Endothelial cell of umbilical vein (primary cell): ENCODE results near the gene ABCA1. TPM values are rescaled to one million over a fixed set of nuclear protein-coding genes. Genes with fewer than 3 reads are reported as not detected.

Experiments
- BruUV-seq: library from RNA; stranded (reverse); fragments of 400-500 nt; replicated peaks from 2 replicates; lab custom pipeline; 2021; lab: Mats Ljungman, UMichigan
- CTCF ChIA-PET: fragments of 300-600, 350-600 bp; sonication (Branson Sonifier 250); formaldehyde crosslinking; loops from one replicate; lab custom pipeline; 2021; ENCODE audit warnings: antibody characterized with exemption, inconsistent platforms; lab: Charles Lee
- POLR2A ChIA-PET: fragments of 300-600, 350-600 bp; sonication (Branson Sonifier 250); formaldehyde crosslinking; loops from one replicate; lab custom pipeline; 2021; ENCODE audit warnings: antibody characterized with exemption, inconsistent platforms; lab: Charles Lee
- DNase-seq: peaks from one replicate; pipeline ENCODE4 v3.0.0-alpha.2; 2011; ENCODE audit warnings: low read depth, low spot score
- FAIRE-seq: peaks from 2 replicates; lab custom pipeline; 2011; peaks lifted over from hg19 to GRCh38; lab: Jason Lieb, UNC
- H2AFZ ChIP-seq: 2 replicates; pipeline ENCODE4 v1.6.0; 2012; ENCODE audit warnings: low read depth, low read length, control low read depth, inconsistent platforms
- H3K27ac ChIP-seq: 2 replicates; pipeline ENCODE4 v1.5.1; 2011; ENCODE audit warnings: low read depth, mild to moderate bottlenecking, control low read depth, low read length, moderate library complexity; ENCODE audit not compliant: insufficient read depth
- H3K27me3 ChIP-seq, 2 experiments: 2 replicates each; pipeline versions ENCODE4 v1.6.0 to v1.6.1; 2011; ENCODE audit warnings: low read length in 2 of 2, mixed read lengths in 1 of 2; ENCODE audit not compliant: control insufficient read depth in 2 of 2, insufficient read depth in 2 of 2
- H3K36me3 ChIP-seq, 2 experiments: 2 replicates in 1 of 2; 3 replicates in 1 of 2; pipeline ENCODE4 v1.5.1; 2011; ENCODE audit warnings: low read length in 2 of 2, mild to moderate bottlenecking in 1 of 2, moderate library complexity in 1 of 2; ENCODE audit not compliant: control insufficient read depth in 2 of 2, insufficient read depth in 2 of 2; ENCODE audit errors: extremely low read depth in 1 of 2
- H3K4me1 ChIP-seq: 3 replicates; pipeline ENCODE4 v1.5.1; 2011; ENCODE audit warnings: mild to moderate bottlenecking, low read length; ENCODE audit not compliant: control insufficient read depth, insufficient read depth; ENCODE audit errors: extremely low read depth
- H3K4me2 ChIP-seq: 2 replicates; pipeline ENCODE4 v1.6.1; 2011; ENCODE audit warnings: low read length, control low read depth, mixed read lengths; ENCODE audit not compliant: insufficient read depth
- H3K4me3 ChIP-seq, 3 experiments: fragments of 200-600 bp in 1 of 3; sonication (generic), shearing (Covaris generic) in 1 of 3; replicated peaks in 1 of 3; 2 replicates each; pipeline ENCODE4 v1.5.1; 2011 to 2016; ENCODE audit warnings: control low read depth in 3 of 3, low read length in 3 of 3, mild to moderate bottlenecking in 2 of 3, inconsistent platforms in 1 of 3, low read depth in 1 of 3, moderate library complexity in 1 of 3; ENCODE audit not compliant: insufficient read depth in 1 of 3
- H3K79me2 ChIP-seq: 2 replicates; pipeline ENCODE4 v1.6.0; 2012; ENCODE audit warnings: low read length, inconsistent platforms; ENCODE audit not compliant: control insufficient read depth, insufficient read depth
- H3K9ac ChIP-seq: replicated peaks from 2 replicates; pipeline ENCODE3; 2011; ENCODE audit warnings: low read length, control low read depth; ENCODE audit not compliant: insufficient read depth; ENCODE audit errors: extremely low read depth
- H3K9me1 ChIP-seq: replicated peaks from 3 replicates; pipeline ENCODE4 v1.6.0; 2011; ENCODE audit warnings: mild to moderate bottlenecking, low read length; ENCODE audit not compliant: control insufficient read depth, insufficient read depth; ENCODE audit errors: extremely low read depth
- H3K9me3 ChIP-seq: replicated peaks from 2 replicates; pipeline ENCODE4 v1.5.1; 2012; ENCODE audit warnings: low read length, inconsistent platforms; ENCODE audit not compliant: control insufficient read depth, insufficient read depth
- H4K20me1 ChIP-seq: replicated peaks from 2 replicates; pipeline ENCODE3; 2011; ENCODE audit warnings: mild to moderate bottlenecking, low read length; ENCODE audit not compliant: control insufficient read depth, insufficient read depth; ENCODE audit errors: extremely low read depth
- FOS ChIP-seq: IDR thresholded peaks from 2 replicates; pipeline ENCODE4 v1.6.1; 2011; ENCODE audit warnings: mild to moderate bottlenecking, low read length, moderate library complexity, borderline replicate concordance; ENCODE audit not compliant: insufficient read depth
- GATA2 ChIP-seq: IDR thresholded peaks from 2 replicates; pipeline ENCODE4 v1.7.0; 2011; ENCODE audit warnings: low read depth, mild to moderate bottlenecking, moderate library complexity, mixed read lengths, low read length; ENCODE audit not compliant: insufficient read length, insufficient read depth
- JUN ChIP-seq: IDR thresholded peaks from 2 replicates; pipeline ENCODE4 v1.6.1; 2011; ENCODE audit warnings: borderline replicate concordance, low read depth; ENCODE audit not compliant: insufficient read length, insufficient read depth
- POLR2A ChIP-seq: IDR thresholded peaks from 2 replicates; pipeline ENCODE4 v1.6.1; 2012; ENCODE audit warnings: low read depth, mild to moderate bottlenecking, control low read depth, low read length
- POLR2AphosphoS5 ChIP-seq: IDR thresholded peaks from 2 replicates; pipeline ENCODE4 v1.6.1; 2012; ENCODE audit warnings: low read depth, mild to moderate bottlenecking, control low read depth, low read length, moderate library complexity; ENCODE audit not compliant: insufficient read depth
- dilution Hi-C: fragments of 300-500 bp; cut with MboI; formaldehyde crosslinking; loops from one replicate; pipeline ENCODE4 v1.15.0; 2019; ENCODE audit warnings: low sequenced_read_pairs; ENCODE audit not compliant: extremely low pct_ligation_motif_present
- intact Hi-C: fragments of 100-400 bp; cut with micrococcal nuclease; formaldehyde crosslinking; loops from one replicate; pipeline ENCODE4 v1.10.0; 2022
- polyA plus RNA-seq, 4 experiments: library from polyadenylated mRNA; depleted of rRNA in 3 of 4; stranded (reverse) in 3 of 4; unstranded in 1 of 4; fragments of >200 nt; gene quantifications; 2 replicates each; pipeline versions ENCODE4 v1.2.1 to v1.2.3, GENCODE V29; 2011 to 2012; ENCODE audit warnings: missing spikeins in 1 of 4
- total RNA-seq: library from RNA; stranded (reverse); gene quantifications from 2 replicates; pipeline ENCODE4 v1.2.3, GENCODE V29; 2021
- TF ChIP-seq, protein P1 (sequence below), 2 donors: IDR thresholded peaks; 1 replicate in 1 of 2; 2 replicates in 1 of 2; pipeline ENCODE4 v1.5.1; 2011; ENCODE audit warnings: low read length in 2 of 2, mild to moderate bottlenecking in 2 of 2, moderate library complexity in 2 of 2, control low read depth in 1 of 2, inconsistent platforms in 1 of 2, low read depth in 1 of 2; ENCODE audit not compliant: insufficient read depth in 1 of 2; ENCODE audit errors: extremely low read depth in 1 of 2

The ABCA1 gene
- total and polyA plus RNA-seq, 2 donors (not counting 3 experiments of a cell fraction or from before 2014, with no cell fraction given) = 2.4 to 9.8 TPM

DNA sequence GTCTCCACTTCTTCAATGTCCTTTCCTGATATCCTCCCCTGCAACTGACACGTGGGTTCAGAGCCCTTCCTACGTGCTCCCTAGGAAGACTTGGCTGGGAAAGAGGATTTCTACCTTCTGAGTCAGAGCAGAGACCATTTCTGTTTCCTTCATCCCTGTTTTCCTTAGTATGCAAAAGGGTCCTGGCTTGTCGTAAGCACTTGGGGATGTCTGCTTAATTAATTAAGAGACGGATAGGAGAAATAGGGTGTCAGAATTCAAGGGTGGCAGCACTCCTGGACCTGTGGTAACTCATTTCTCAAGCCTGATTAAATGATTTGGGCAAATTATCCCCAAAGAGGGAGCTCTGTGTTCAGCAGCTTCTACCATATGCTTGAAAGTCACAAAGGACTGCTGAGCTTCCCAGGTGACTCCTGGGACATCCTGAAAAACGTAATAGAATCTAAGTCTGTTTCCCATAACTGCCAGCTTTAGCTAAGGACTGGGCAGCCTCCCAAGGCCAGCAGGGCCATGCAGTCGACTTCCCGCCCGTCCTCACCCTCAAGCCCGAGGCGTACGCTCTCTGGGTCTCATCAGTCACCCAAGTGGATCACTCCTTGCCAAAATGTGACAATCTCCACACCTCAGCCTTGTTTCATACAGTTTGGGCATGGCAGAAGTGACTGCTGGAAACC lies 20.5 kb downstream of the ABCA1 start:
- Histone ChIP-seq H3K9ac (no peak overlapping the region), H3K4me3 (no peak overlapping the region), H2AFZ (no peak overlapping the region), H3K9me1 (no peaks in the 10 kb centered on the region), H3K4me2 (no peak overlapping the region), H4K20me1 (no peaks in the 10 kb centered on the region), H3K27me3 (peaks cover 2 to 3% of the 10 kb centered on the region in 2 experiments), H3K4me1 (no peaks in the 10 kb centered on the region), H3K9me3 (no peaks in the 10 kb centered on the region), H3K36me3 (no peaks in the 10 kb centered on the region), H3K79me2 (no peaks in the 10 kb centered on the region), H3K27ac (no peak overlapping the region)
- intact Hi-C loops (no loop called here), dilution Hi-C loops (no loop called here)
- ChIA-PET POLR2A (no interaction called here), CTCF (no interaction called here)
- TF ChIP-seq POLR2AphosphoS5 (no peak), POLR2A (no peak), JUN (no peak), FOS (peak; percentile 32), GATA2 (no peak)
- TF ChIP-seq, protein P1, sequence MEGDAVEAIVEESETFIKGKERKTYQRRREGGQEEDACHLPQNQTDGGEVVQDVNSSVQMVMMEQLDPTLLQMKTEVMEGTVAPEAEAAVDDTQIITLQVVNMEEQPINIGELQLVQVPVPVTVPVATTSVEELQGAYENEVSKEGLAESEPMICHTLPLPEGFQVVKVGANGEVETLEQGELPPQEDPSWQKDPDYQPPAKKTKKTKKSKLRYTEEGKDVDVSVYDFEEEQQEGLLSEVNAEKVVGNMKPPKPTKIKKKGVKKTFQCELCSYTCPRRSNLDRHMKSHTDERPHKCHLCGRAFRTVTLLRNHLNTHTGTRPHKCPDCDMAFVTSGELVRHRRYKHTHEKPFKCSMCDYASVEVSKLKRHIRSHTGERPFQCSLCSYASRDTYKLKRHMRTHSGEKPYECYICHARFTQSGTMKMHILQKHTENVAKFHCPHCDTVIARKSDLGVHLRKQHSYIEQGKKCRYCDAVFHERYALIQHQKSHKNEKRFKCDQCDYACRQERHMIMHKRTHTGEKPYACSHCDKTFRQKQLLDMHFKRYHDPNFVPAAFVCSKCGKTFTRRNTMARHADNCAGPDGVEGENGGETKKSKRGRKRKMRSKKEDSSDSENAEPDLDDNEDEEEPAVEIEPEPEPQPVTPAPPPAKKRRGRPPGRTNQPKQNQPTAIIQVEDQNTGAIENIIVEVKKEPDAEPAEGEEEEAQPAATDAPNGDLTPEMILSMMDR (IDR thresholded peaks at IDR 0.05; ENCODE audit: extremely low read depth in 1 of 2, insufficient read depth in 1 of 2, low read depth in 1 of 2, low read length in 2 of 2) = no peak
- FAIRE-seq (peak; percentile 15), DNase-seq (peak; percentile 17)
- BruUV-seq = no TSS peak
